Measurements from ENCODE around the gene CDKN1C.

DNA sequence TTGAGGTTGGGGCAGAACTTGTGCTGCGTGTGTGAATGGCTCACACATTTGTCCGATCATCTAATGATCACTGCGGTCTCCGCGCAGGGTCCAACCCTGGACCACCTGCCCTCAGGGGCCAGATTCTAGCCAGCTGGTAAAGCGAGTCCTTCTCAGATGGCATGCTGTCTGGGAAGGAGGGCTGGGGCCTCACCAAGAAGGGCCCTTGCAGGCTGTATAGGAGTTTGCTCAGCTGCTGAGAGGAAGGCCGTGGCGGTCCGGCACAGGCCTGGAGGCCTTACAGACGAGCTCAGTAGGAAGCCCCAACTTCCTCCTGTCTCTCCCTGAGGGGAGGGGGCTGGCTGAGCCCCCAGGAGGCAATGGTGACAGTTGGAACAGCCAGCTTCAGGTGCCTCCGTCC, 29.9 kb upstream of the CDKN1C start:
- TF ChIP-seq EZH2 (IDR thresholded peaks at IDR 0.05; ENCODE audit: borderline replicate concordance, insufficient read depth, low read length, poor library complexity, severe bottlenecking): no peak
- no peak for TF ChIP-seq CTCF (IDR thresholded peaks at IDR 0.05; ENCODE audit: poor library complexity, severe bottlenecking)
- no peak for TF ChIP-seq REST (IDR thresholded peaks at IDR 0.05; ENCODE audit: borderline replicate concordance)
- TF ChIP-seq MXI1 (conservative IDR thresholded peaks at IDR 0.05; ENCODE audit: poor library complexity, severe bottlenecking): no peak
- no peak for TF ChIP-seq POLR2AphosphoS5 (IDR thresholded peaks at IDR 0.05)
- TF ChIP-seq TAF1 (IDR thresholded peaks at IDR 0.05; ENCODE audit: low read depth): no peak
- no peak for TF ChIP-seq SMC3 (conservative IDR thresholded peaks at IDR 0.05; ENCODE audit: poor library complexity)
- no peak for TF ChIP-seq EP300 (conservative IDR thresholded peaks at IDR 0.05; ENCODE audit: poor library complexity, severe bottlenecking)
- no peak for TF ChIP-seq RAD21 (conservative IDR thresholded peaks at IDR 0.05)

Measured in neural cell (in vitro differentiated cells).